Adipose tissue (tissue), 3 donors: Measurements from ENCODE around the gene TXNIP. TPM values are rescaled to one million over a fixed set of nuclear protein-coding genes. Genes with fewer than 3 reads are reported as not detected.

Source experiments
- H3K27ac ChIP-seq: one replicate; pipeline ENCODE4 v1.5.1; 2013; ENCODE audit warnings: low read depth, low read length
- WGBS, 3 donors: extraction: QIAGEN DNeasy Blood & Tissue Kit; methylation state at CpG; one replicate each; pipeline ENCODE4 v1.1.7; 2013; 5-methylcytosine and 5-hydroxymethylcytosine counted together
- polyA plus RNA-seq, 3 donors: library from polyadenylated mRNA; stranded (reverse); fragments of 200-250 nt; gene quantifications; one replicate each; pipeline ENCODE4 v1.2.3, GENCODE V29; 2013
- donor health status: healthy with polysubstance abuse.
- donor health status: Bipolar disorder and iron deficiency.
- donor health status: healthy.

The TXNIP gene
- polyA plus RNA-seq, 3 donors: 378 to 1,060 (median 834) TPM

- peak overlapping the region; percentile 51 for H3K27ac ChIP-seq
- WGBS, 3 donors: 1 to 5% (median 2%) methylated on average over 3 of the region's 3 CpGs
Measured at GRCh38 chr1:145956781-145957442, 39.5 kb downstream of the TXNIP start.

GRCh38 chr1:145956361-145956760 is 40.0 kb downstream of the TXNIP start:
- H3K27ac ChIP-seq: no peak overlapping the region

GRCh38 chr1:145955436-145955835 is 40.9 kb downstream of the TXNIP start:
- 24 to 38% (median 33%) methylated on average over 2 of the region's 2 CpGs for whole genome bisulfite sequencing, 3 donors
- H3K27ac ChIP-seq: no peak overlapping the region

- 82 to 91% (median 88%) methylated on average over 6 of the region's 6 CpGs for WGBS, 3 donors
- H3K27ac ChIP-seq: no peak overlapping the region
Measured at GRCh38 chr1:145953861-145954260, 42.5 kb downstream of the TXNIP start.

- 96 to 99% (median 98%) methylated on average over 3 of the region's 3 CpGs for WGBS, 3 donors
- H3K27ac ChIP-seq: no peak overlapping the region
Measured at GRCh38 chr1:145952903-145953302, 43.5 kb downstream of the TXNIP start.

- no peak overlapping the region for H3K27ac ChIP-seq
- WGBS, 3 donors: 84 to 96% (median 93%) methylated on average over 1 of the region's 1 CpG
Measured at GRCh38 chr1:145951526-145951925, 44.9 kb downstream of the TXNIP start.

- H3K27ac ChIP-seq: no peak overlapping the region
- WGBS, 3 donors: 86 to 93% (median 89%) methylated on average over 4 of the region's 4 CpGs
Measured at GRCh38 chr1:145949219-145949618, 47.2 kb downstream of the TXNIP start.

- WGBS, 3 donors: 77 to 89% (median 78%) methylated on average over 4 of the region's 4 CpGs
- no peak overlapping the region for H3K27ac ChIP-seq
Measured at GRCh38 chr1:145947551-145947950, 48.8 kb downstream of the TXNIP start.

- H3K27ac ChIP-seq: no peak overlapping the region
- 89 to 95% (median 94%) methylated on average over 4 of the region's 4 CpGs for WGBS, 3 donors
Measured at GRCh38 chr1:145946477-145946986, 49.8 kb downstream of the TXNIP start.

GRCh38 chr1:145944532-145944931 is 51.8 kb downstream of the TXNIP start:
- no peak overlapping the region for H3K27ac ChIP-seq
- WGBS, 3 donors: 79 to 97% (median 82%) methylated on average over 3 of the region's 3 CpGs

GRCh38 chr1:145942871-145943270 is 53.5 kb downstream of the TXNIP start:
- 87 to 90% (median 89%) methylated on average over 6 of the region's 6 CpGs for WGBS, 3 donors

More at GRCh38 chr1:145942871-145943270, 53.5 kb downstream of the TXNIP start:
- no peak overlapping the region for H3K27ac ChIP-seq

Other genes starting within 250 kb of the TXNIP start
- 1 to 10 TPM; 3.4 to 8.3 (median 4.9) TPM for gene RNF115, start 172.5 kb downstream of the TXNIP start, polyA plus RNA-seq
- gene POLR3C, start 172.4 kb downstream of the TXNIP start, polyA plus RNA-seq: 10 to 100 TPM; 14.9 to 17.8 (median 16.1) TPM
- 1 to 10 TPM; 1.7 to 2.8 (median 1.7) TPM for gene NUDT17, start 150.9 kb downstream of the TXNIP start, polyA plus RNA-seq
- 10 to 100 TPM; 12.0 to 21.7 (median 17.4) TPM for gene PIAS3, start 137.5 kb downstream of the TXNIP start, polyA plus RNA-seq
- gene ANKRD35, start 110.7 kb downstream of the TXNIP start, polyA plus RNA-seq: 1 to 10 TPM in 2 of 3 donors, under 1 TPM in 1; 0.58 to 8.0 (median 3.6) TPM
- 1 to 10 TPM in 2 of 3 donors, under 1 TPM in 1; 0.64 to 1.8 (median 1.2) TPM for gene ITGA10, start 86.5 kb downstream of the TXNIP start, polyA plus RNA-seq
- gene PEX11B, start 77.9 kb downstream of the TXNIP start, polyA plus RNA-seq: 10 to 100 TPM; 11.4 to 18.3 (median 15.1) TPM
- 100 to 1,000 TPM in 2 of 3 donors, 10 to 100 TPM in 1; 45.6 to 132 (median 102) TPM for gene RBM8A, start 69.1 kb downstream of the TXNIP start, polyA plus RNA-seq
- 10 to 100 TPM in 2 of 3 donors, 1 to 10 TPM in 1; 2.6 to 21.6 (median 12.3) TPM for gene LIX1L, start 38.6 kb downstream of the TXNIP start, polyA plus RNA-seq
- under 1 TPM in 2 of 3 donors, not detected in 1; 0.21 to 0.51 TPM for gene ANKRD34A, start 32.0 kb downstream of the TXNIP start, polyA plus RNA-seq
- 10 to 100 TPM; 15.2 to 78.7 (median 46.4) TPM for gene POLR3GL, start 31.9 kb downstream of the TXNIP start, polyA plus RNA-seq
- not detected for gene HJV, start 25.2 kb upstream of the TXNIP start, polyA plus RNA-seq
- gene NBPF10, start 148.2 kb upstream of the TXNIP start, polyA plus RNA-seq: 1 to 10 TPM in 1 of 3 donors, under 1 TPM in 2; 0.51 to 1.5 (median 0.88) TPM
- 10 to 100 TPM; 12.2 to 14.2 (median 13.3) TPM for gene NOTCH2NLA, start 232.4 kb upstream of the TXNIP start, polyA plus RNA-seq